GM12865 (cell line): Measurements from ENCODE around the gene NALF2.

ENCODE experiments used
- DNase-seq: peaks from one replicate; pipeline ENCODE4 v3.0.0; 2010; ENCODE audit warnings: low read depth
- H3K4me3 ChIP-seq: 2 replicates; pipeline ENCODE4 v1.5.1; 2011; ENCODE audit warnings: mild to moderate bottlenecking, low read depth, low read length, control low read depth
- TF ChIP-seq, protein P1 (sequence below): IDR thresholded peaks from 2 replicates; pipeline ENCODE4 v1.5.1; 2011; ENCODE audit warnings: low read length, control low read depth, low read depth, inconsistent platforms; ENCODE audit not compliant: insufficient read depth; ENCODE audit errors: missing control alignments

The NALF2 gene

GRCh38 chrX:69503782-69504625, at the start of gene NALF2:
Gene NALF2, plus strand, starts transcription at chrX:69504326. Its CDS starts 957 bp downstream, at chrX:69505283.
- peak; percentile 2 for DNase-seq
- TF ChIP-seq, protein P1, sequence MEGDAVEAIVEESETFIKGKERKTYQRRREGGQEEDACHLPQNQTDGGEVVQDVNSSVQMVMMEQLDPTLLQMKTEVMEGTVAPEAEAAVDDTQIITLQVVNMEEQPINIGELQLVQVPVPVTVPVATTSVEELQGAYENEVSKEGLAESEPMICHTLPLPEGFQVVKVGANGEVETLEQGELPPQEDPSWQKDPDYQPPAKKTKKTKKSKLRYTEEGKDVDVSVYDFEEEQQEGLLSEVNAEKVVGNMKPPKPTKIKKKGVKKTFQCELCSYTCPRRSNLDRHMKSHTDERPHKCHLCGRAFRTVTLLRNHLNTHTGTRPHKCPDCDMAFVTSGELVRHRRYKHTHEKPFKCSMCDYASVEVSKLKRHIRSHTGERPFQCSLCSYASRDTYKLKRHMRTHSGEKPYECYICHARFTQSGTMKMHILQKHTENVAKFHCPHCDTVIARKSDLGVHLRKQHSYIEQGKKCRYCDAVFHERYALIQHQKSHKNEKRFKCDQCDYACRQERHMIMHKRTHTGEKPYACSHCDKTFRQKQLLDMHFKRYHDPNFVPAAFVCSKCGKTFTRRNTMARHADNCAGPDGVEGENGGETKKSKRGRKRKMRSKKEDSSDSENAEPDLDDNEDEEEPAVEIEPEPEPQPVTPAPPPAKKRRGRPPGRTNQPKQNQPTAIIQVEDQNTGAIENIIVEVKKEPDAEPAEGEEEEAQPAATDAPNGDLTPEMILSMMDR = no peak
- H3K4me3 ChIP-seq = no peak within 1 kb of the TSS

DNA sequence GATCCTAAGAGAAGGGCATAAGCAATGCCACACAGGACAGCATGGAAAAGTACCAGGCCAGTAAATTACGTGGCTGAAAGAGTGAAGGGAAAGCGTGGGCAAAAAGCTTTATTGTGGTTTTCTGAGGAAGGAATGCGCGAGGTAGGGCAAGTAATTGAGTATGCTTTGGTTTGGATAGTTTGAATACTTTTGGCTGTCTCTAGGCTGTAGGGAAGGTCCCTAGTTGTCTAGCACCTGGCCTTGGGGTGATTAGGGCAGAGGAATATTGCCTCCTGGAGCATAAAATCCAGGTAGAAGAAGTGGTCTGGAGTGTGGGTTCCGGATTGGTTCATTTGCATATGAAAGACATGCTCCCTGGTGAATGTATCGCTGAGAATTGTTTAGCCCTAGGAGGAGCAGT, 46.4 kb upstream of the NALF2 start:
- DNase-seq = no peak
- H3K4me3 ChIP-seq = no peak overlapping the region
- TF ChIP-seq, protein P1 = no peak

DNA sequence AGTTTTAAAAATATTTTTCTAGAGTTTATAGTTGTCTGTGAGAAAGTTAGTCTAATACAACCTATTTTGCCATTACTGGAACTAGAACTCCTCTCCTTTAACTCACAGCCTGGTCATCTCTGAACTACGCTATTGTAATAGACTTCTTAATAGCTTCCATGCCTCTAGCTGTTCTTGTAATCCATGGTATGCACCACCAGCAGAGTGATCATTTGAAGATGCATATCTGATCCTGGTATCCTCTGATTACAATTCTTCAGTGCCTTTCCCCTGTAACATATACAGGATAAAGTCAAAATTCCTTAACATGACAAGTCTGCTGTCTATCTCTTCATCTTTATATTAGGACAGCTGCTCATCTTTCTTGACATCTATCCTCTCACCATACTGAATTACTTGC, 37.6 kb upstream of the NALF2 start:
- TF ChIP-seq, protein P1 = no peak
- no peak for DNase-seq
- H3K4me3 ChIP-seq = no peak overlapping the region

DNA sequence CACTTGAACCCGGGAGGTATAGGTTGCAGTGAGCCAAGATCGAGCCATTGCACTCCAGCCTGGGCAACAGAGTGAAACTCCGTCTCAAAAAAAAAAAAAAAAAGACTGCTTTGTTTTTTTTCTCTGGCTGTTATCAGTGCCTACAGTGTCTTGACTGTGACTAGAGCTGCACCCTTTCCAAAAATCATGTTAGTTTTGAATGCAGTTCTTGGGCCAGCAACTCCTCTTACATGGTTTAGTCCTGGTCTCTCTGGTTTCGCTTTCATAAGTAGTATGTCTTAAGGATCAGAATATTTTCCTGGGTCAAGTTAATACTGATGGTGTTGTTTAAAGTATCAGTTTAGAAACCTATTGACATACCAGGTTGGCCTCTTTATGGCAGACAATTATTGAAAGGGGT, 34.2 kb upstream of the NALF2 start:
- TF ChIP-seq, protein P1 = no peak
- no peak for DNase-seq
- no peak overlapping the region for H3K4me3 ChIP-seq

DNA sequence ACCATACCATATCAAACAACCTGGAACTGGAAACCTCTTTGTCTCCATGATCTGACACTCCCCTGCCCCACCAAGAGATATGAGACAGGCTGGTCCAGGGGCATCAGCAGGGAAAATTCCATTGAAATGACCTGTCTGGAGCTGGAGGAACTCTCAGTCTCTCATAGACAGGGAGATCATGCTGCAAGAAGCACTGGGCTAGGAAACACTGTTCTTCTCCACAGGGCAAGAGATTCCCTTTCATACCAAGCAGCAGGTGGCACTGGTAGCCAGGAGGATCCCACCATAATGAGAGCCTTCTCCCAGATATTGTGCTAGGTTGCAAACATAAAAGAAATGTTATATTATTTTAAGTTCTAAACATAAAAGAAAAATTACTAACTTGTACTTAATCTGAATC, 14.5 kb upstream of the NALF2 start:
- TF ChIP-seq, protein P1 = no peak
- DNase-seq = no peak
- H3K4me3 ChIP-seq = no peak overlapping the region

- H3K4me3 ChIP-seq = no peak overlapping the region
- peak; percentile 18 for DNase-seq
- TF ChIP-seq, protein P1 = peak; percentile 24
Observed at GRCh38 chrX:69493193-69493592, 10.9 kb upstream of the NALF2 start.

DNA sequence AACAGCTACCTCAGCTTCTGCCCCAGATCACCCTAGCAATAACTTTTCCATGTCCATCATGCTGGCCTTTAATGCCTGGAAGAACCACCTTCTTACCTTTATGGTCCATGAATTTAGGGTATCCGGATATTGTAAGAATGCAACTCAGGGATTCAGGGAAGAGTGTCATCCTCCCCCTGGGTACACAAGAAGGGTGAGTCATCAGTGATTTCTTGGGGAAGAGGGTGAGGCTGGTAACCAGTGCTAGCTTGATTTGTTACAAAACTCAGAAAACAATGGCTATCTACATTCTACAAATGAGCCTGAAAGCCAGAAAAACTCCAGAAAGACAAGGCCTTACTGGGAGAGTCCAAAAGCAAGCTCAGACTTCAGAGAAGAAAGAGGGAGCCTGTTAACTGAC, 10.4 kb upstream of the NALF2 start:
- DNase-seq = no peak
- TF ChIP-seq, protein P1 = no peak
- H3K4me3 ChIP-seq = no peak overlapping the region
